WTC11 (cell line): ENCODE data around the gene CARD9. TPM values are rescaled to one million over a fixed set of nuclear protein-coding genes. Genes with fewer than 3 reads are reported as not detected.

Experiments
- ATAC-seq: fragments of 200-7000 bp; cut with Tn5 transposase; 2 replicates; pipeline ENCODE4 v1.10.0; 2021; ENCODE audit warnings: mild to moderate bottlenecking, moderate library complexity
- CTCF ChIA-PET: fragments of 300-600 bp; sonication (Branson Sonifier 250); formaldehyde crosslinking; loops from one replicate; lab custom pipeline; 2021; ENCODE audit warnings: antibody characterized with exemption; lab: Charles Lee
- POLR2A ChIA-PET: fragments of 350-600 bp; sonication (Branson Sonifier 250); formaldehyde crosslinking; loops from one replicate; lab custom pipeline; 2021; ENCODE audit warnings: antibody characterized with exemption; lab: Charles Lee
- DNase-seq: peaks from one replicate; pipeline ENCODE4 v3.0.0; 2021; ENCODE audit warnings: low spot score
- H3K27ac Mint-ChIP-seq: 2 replicates; pipeline ENCODE4 v1.8.0; 2021; ENCODE audit warnings: mixed read lengths
- H3K27me3 Mint-ChIP-seq: 2 replicates; pipeline ENCODE4 v1.8.0; 2021; ENCODE audit warnings: low read depth, mild to moderate bottlenecking, moderate library complexity, mixed read lengths
- H3K36me3 Mint-ChIP-seq: 2 replicates; pipeline ENCODE4 v1.8.0; 2021; ENCODE audit warnings: mixed read lengths
- H3K4me1 Mint-ChIP-seq: 2 replicates; pipeline ENCODE4 v1.8.0; 2022; ENCODE audit warnings: mixed read lengths
- H3K4me3 Mint-ChIP-seq: 2 replicates; pipeline ENCODE4 v1.8.0; 2021; ENCODE audit warnings: mild to moderate bottlenecking, moderate library complexity, mixed read lengths
- H3K9me3 Mint-ChIP-seq: 2 replicates; pipeline ENCODE4 v1.8.0; 2021; ENCODE audit warnings: mixed read lengths
- CTCF ChIP-seq: fragments of 200-600 bp; IDR thresholded peaks from 2 replicates; pipeline ENCODE4 v1.8.0; 2022; ENCODE audit warnings: antibody characterized with exemption
- E2F1 ChIP-seq: sonication (generic); formaldehyde crosslinking; IDR thresholded peaks from 2 replicates; pipeline ENCODE4 v1.8.0; 2022; ENCODE audit warnings: mild to moderate bottlenecking, missing genetic modification reagents
- ELF4 ChIP-seq: sonication (generic); formaldehyde crosslinking; IDR thresholded peaks from 2 replicates; pipeline ENCODE4 v1.8.1; 2022; ENCODE audit warnings: low read depth, mild to moderate bottlenecking, moderate library complexity, missing genetic modification reagents
- ESRRA ChIP-seq: sonication (generic); formaldehyde crosslinking; IDR thresholded peaks from 2 replicates; pipeline ENCODE4 v1.8.1; 2022; ENCODE audit warnings: mild to moderate bottlenecking, missing genetic modification reagents, borderline replicate concordance
- ETV6 ChIP-seq: sonication (generic); formaldehyde crosslinking; IDR thresholded peaks from 2 replicates; pipeline ENCODE4 v1.8.1; 2022; ENCODE audit warnings: mild to moderate bottlenecking, missing genetic modification reagents
- FOXJ3 ChIP-seq: sonication (generic); formaldehyde crosslinking; IDR thresholded peaks from 2 replicates; pipeline ENCODE4 v1.9.0; 2021; ENCODE audit warnings: missing genetic modification reagents, mild to moderate bottlenecking, borderline replicate concordance
- FOXP4 ChIP-seq: sonication (generic); formaldehyde crosslinking; IDR thresholded peaks from 2 replicates; pipeline ENCODE4 v1.8.0; 2022; ENCODE audit warnings: mild to moderate bottlenecking, missing genetic modification reagents
- JUN ChIP-seq: sonication (generic); formaldehyde crosslinking; IDR thresholded peaks from 2 replicates; pipeline ENCODE4 v1.8.0; 2023; ENCODE audit warnings: mild to moderate bottlenecking, missing genetic modification reagents
- NFE2L1 ChIP-seq: sonication (generic); formaldehyde crosslinking; IDR thresholded peaks from 2 replicates; pipeline ENCODE4 v1.8.1; 2023; ENCODE audit warnings: missing genetic modification reagents
- NFYB ChIP-seq: sonication (generic); formaldehyde crosslinking; conservative IDR thresholded peaks from 2 replicates; pipeline ENCODE4 v1.8.0; 2022; ENCODE audit warnings: low read depth, missing genetic modification reagents
- NR1H2 ChIP-seq: sonication (generic); formaldehyde crosslinking; IDR thresholded peaks from 2 replicates; pipeline ENCODE4 v1.9.0; 2021; ENCODE audit warnings: mild to moderate bottlenecking, moderate library complexity, missing genetic modification reagents
- NR2C2 ChIP-seq: sonication (generic); formaldehyde crosslinking; IDR thresholded peaks from 2 replicates; pipeline ENCODE4 v1.8.0; 2022; ENCODE audit warnings: mild to moderate bottlenecking, missing genetic modification reagents
- PREB ChIP-seq: sonication (generic); formaldehyde crosslinking; IDR thresholded peaks from 2 replicates; pipeline ENCODE4 v1.8.1; 2022; ENCODE audit warnings: mild to moderate bottlenecking, missing genetic modification reagents, moderate library complexity, borderline replicate concordance
- RORB ChIP-seq: fragments of 250-450 bp; sonication (Bioruptor Pico); IDR thresholded peaks from 2 replicates; pipeline ENCODE4 v1.9.0; 2021; ENCODE audit warnings: mild to moderate bottlenecking
- SOX15 ChIP-seq: fragments of 250-450 bp; sonication (Bioruptor Pico); IDR thresholded peaks from 2 replicates; pipeline ENCODE4 v1.9.0; 2021; ENCODE audit warnings: mild to moderate bottlenecking
- USF2 ChIP-seq: sonication (generic); formaldehyde crosslinking; IDR thresholded peaks from 2 replicates; pipeline ENCODE4 v1.8.1; 2023; ENCODE audit warnings: mild to moderate bottlenecking, missing genetic modification reagents, moderate library complexity
- ZNF219 ChIP-seq: sonication (generic); formaldehyde crosslinking; IDR thresholded peaks from 2 replicates; pipeline ENCODE4 v1.8.0; 2023; ENCODE audit warnings: missing genetic modification reagents, mild to moderate bottlenecking, borderline replicate concordance
- ZNF423 ChIP-seq: fragments of 250-450 bp; sonication (Bioruptor Pico); IDR thresholded peaks from 2 replicates; pipeline ENCODE4 v2.1.2; 2022; ENCODE audit warnings: mild to moderate bottlenecking, moderate library complexity
- ZNF671 ChIP-seq: fragments of 250-450 bp; sonication (Bioruptor Pico); IDR thresholded peaks from 2 replicates; pipeline ENCODE4 v1.8.0; 2021; ENCODE audit warnings: mild to moderate bottlenecking
- total RNA-seq: library from RNA; stranded (reverse); gene quantifications from 3 replicates; pipeline ENCODE4 v1.2.3, GENCODE V29; 2021

Gene CARD9
- total RNA-seq, 1 experiment from 2014 or later, result 0.96 TPM

- TF ChIP-seq FOXP4, result no peak
- no peak for TF ChIP-seq ZNF423 (CRISPR knock-in tag)
- no peak for TF ChIP-seq USF2 (CRISPR knock-in tag)
- no peak for TF ChIP-seq ZNF671 (CRISPR knock-in tag)
- no peak for TF ChIP-seq PREB (CRISPR knock-in tag)
- TF ChIP-seq CTCF, result no peak
Measured at GRCh38 chr9:136372006-136372405, 1.5 kb downstream of the CARD9 start (continued).

GRCh38 chr9:136371533-136371880 is 2.0 kb downstream of the CARD9 start:
- Mint-ChIP-seq H3K27me3 (no peaks in the 10 kb centered on the region), H3K4me1 (no peaks in the 10 kb centered on the region), H3K36me3 (no peaks in the 10 kb centered on the region), H3K27ac (no peak overlapping the region), H3K4me3 (no peak overlapping the region)
- POLR2A ChIA-PET, result no interaction called here
- no peak for DNase-seq
- TF ChIP-seq NFYB (CRISPR knock-in tag) (no peak), SOX15 (CRISPR knock-in tag) (no peak), FOXP4 (no peak)
- TF ChIP-seq, all 79 proteins: peak for 0
- no peak for ATAC-seq
- CTCF ChIA-PET, result interaction anchor here (0.9 to 1.7 kb wide), 4 partner anchors 9 to 115 kb away, joined by 3 to 5 read pairs (median 4); no protein-coding TSS in a partner anchor
- H3K9me3 Mint-ChIP-seq, result no peaks in the 10 kb centered on the region

GRCh38 chr9:136370687-136371532 is 2.6 kb downstream of the CARD9 start:
- Mint-ChIP-seq H3K4me1 (no peaks in the 10 kb centered on the region), H3K27me3 (no peaks in the 10 kb centered on the region), H3K27ac (peak overlapping the region; percentile 53; the same call in 1 of the 2 replicates), H3K4me3 (no peak overlapping the region), H3K36me3 (no peaks in the 10 kb centered on the region), H3K9me3 (no peaks in the 10 kb centered on the region)
- no peak for ATAC-seq
- ChIA-PET POLR2A (no interaction called here), CTCF (interaction anchor here (0.8 to 1.5 kb wide), 5 partner anchors 8 to 115 kb away, joined by 3 to 5 read pairs (median 3); no protein-coding TSS in a partner anchor)
- TF ChIP-seq ZNF219 (no peak), NFE2L1 (CRISPR knock-in tag) (no peak), FOXJ3 (CRISPR knock-in tag) (no peak), ELF4 (CRISPR knock-in tag) (no peak), E2F1 (no peak), ESRRA (CRISPR knock-in tag) (no peak), JUN (CRISPR knock-in tag) (no peak), ETV6 (CRISPR knock-in tag) (no peak), NR2C2 (CRISPR knock-in tag) (no peak), RORB (no peak), NR1H2 (CRISPR knock-in tag) (no peak)
- no peak for DNase-seq
